Measurements from ENCODE around the gene SLC7A5.

SLC7A5 gene

GRCh38 chr16:87834668-87835473, 34.4 kb downstream of the SLC7A5 start:
- no peak overlapping the region for H3K27ac ChIP-seq

GRCh38 chr16:87834005-87834667, 35.2 kb downstream of the SLC7A5 start:
- Histone ChIP-seq H3K36me3 (peaks cover 81% of the 10 kb centered on the region), H3K4me1 (ENCODE audit: control insufficient read depth in 1 of 2, insufficient read depth in 1 of 2, low read depth in 1 of 2, low read length in 1 of 2) (no peaks in the 10 kb centered on the region), H3K9me3 (no peaks in the 10 kb centered on the region), H3K27me3 (no peaks in the 10 kb centered on the region), H3K27ac (no peak overlapping the region), H3K4me3 (ENCODE audit: low read depth in 1 of 2, low read length in 1 of 2) (no peak overlapping the region)
- no peak for TF ChIP-seq CTCF (IDR thresholded peaks at IDR 0.05)

More at GRCh38 chr16:87834668-87835473, 34.4 kb downstream of the SLC7A5 start:
- H3K27me3 ChIP-seq: no peaks in the 10 kb centered on the region
- peaks cover 89% of the 10 kb centered on the region for H3K36me3 ChIP-seq
- no peaks in the 10 kb centered on the region for H3K9me3 ChIP-seq
- H3K4me1 ChIP-seq (ENCODE audit: control insufficient read depth in 1 of 2, insufficient read depth in 1 of 2, low read depth in 1 of 2, low read length in 1 of 2): no peaks in the 10 kb centered on the region
- no peak overlapping the region for H3K4me3 ChIP-seq (ENCODE audit: low read depth in 1 of 2, low read length in 1 of 2)
- TF ChIP-seq CTCF (IDR thresholded peaks at IDR 0.05): no peak

GRCh38 chr16:87833548-87833947, 35.8 kb downstream of the SLC7A5 start:
- H3K4me3 ChIP-seq (ENCODE audit: low read depth in 1 of 2, low read length in 1 of 2): no peak overlapping the region
- H3K4me1 ChIP-seq (ENCODE audit: control insufficient read depth in 1 of 2, insufficient read depth in 1 of 2, low read depth in 1 of 2, low read length in 1 of 2): no peaks in the 10 kb centered on the region
- no peak for TF ChIP-seq CTCF (IDR thresholded peaks at IDR 0.05)
- H3K9me3 ChIP-seq: no peaks in the 10 kb centered on the region
- H3K27me3 ChIP-seq: no peaks in the 10 kb centered on the region
- H3K36me3 ChIP-seq: peaks cover 75% of the 10 kb centered on the region
- no peak overlapping the region for H3K27ac ChIP-seq

DNA sequence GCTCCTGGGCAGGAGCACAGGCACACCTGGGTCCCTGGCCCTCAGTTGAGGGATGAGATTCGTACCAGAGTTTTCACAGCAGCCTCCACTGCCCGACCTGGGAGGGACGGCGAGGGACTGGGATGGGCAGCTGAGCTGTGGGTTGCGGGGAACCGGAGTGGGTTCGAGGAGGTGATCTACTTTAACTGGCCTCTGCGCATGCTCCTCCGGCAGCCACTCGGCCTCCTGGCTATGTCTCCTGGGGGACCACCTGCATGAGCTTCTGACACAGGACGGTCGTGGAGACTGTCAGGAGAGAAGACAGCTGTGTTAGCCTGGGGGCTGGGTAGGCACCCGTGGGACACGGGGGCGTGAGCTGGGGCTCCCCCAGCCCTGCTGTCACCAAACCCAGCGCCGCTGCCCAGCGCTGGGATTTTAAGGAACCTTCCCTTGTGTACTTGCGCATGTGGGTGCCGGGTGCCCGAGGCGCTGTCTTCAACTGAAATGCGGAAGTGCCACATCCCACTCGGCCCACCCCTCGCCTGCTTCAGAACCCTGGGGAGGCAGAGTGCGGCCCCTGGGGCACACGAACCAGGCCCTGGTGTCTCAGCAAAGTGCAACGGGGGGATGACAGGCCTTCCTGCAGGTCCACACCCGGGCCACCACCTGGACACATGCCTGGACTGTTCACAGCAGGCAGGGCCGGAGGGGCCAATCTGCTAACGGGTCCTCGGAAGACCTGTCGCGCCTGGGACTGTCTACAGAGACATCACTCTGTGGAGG, 36.4 kb downstream of the SLC7A5 start:
- Histone ChIP-seq H3K9me3 (no peaks in the 10 kb centered on the region), H3K4me1 (ENCODE audit: control insufficient read depth in 1 of 2, insufficient read depth in 1 of 2, low read depth in 1 of 2, low read length in 1 of 2) (no peaks in the 10 kb centered on the region), H3K4me3 (ENCODE audit: low read depth in 1 of 2, low read length in 1 of 2) (no peak overlapping the region), H3K27me3 (no peaks in the 10 kb centered on the region), H3K36me3 (peaks cover 73% of the 10 kb centered on the region), H3K27ac (no peak overlapping the region)
- TF ChIP-seq CTCF (IDR thresholded peaks at IDR 0.05): no peak

- H3K36me3 ChIP-seq: peaks cover 65% of the 10 kb centered on the region
- no peak for TF ChIP-seq CTCF (IDR thresholded peaks at IDR 0.05)
- H3K4me1 ChIP-seq (ENCODE audit: control insufficient read depth in 1 of 2, insufficient read depth in 1 of 2, low read depth in 1 of 2, low read length in 1 of 2): no peaks in the 10 kb centered on the region
- no peaks in the 10 kb centered on the region for H3K9me3 ChIP-seq
- H3K27me3 ChIP-seq: no peaks in the 10 kb centered on the region
- H3K4me3 ChIP-seq (ENCODE audit: low read depth in 1 of 2, low read length in 1 of 2): no peak overlapping the region
- no peak overlapping the region for H3K27ac ChIP-seq
Observed at GRCh38 chr16:87832137-87832527, 37.2 kb downstream of the SLC7A5 start.
